Spleen (tissue), 7 donors: ENCODE measurements around the gene COL9A1.

Experiments used
- POLR2A ChIP-seq, 3 donors: fragments of 450-650 bp; IDR thresholded peaks; one replicate each; pipeline ENCODE4 v1.5.1; 2017; ENCODE audit warnings: antibody characterized with exemption in 3 of 3, mild to moderate bottlenecking in 1 of 3
- POLR2AphosphoS5 ChIP-seq, 3 donors: sonication (generic); formaldehyde crosslinking; IDR thresholded peaks; one replicate each; pipeline ENCODE4 v1.5.1; 2017; ENCODE audit warnings: antibody characterized with exemption in 3 of 3
- TF ChIP-seq, protein P1 (sequence below), 11 experiments: fragments of 200-600 bp in 7 of 11; fragments of 450-650 bp in 4 of 11; sonication (generic) in 4 of 11; IDR thresholded peaks in 8 of 11; conservative IDR thresholded peaks in 3 of 11; 1 replicate in 7 of 11; 2 replicates in 4 of 11; pipeline versions ENCODE4 v1.4.0 to v1.8.0; 2016 to 2021; ENCODE audit warnings: antibody characterized with exemption in 11 of 11, inconsistent platforms in 4 of 11, mild to moderate bottlenecking in 1 of 11
- donor health status: DM: no; HTN: no; CAD: no; lungs with moderate emphysema.
- donor health status: DM: no; HTN: no; CAD: no.
- donor health status: DM: no; HTN: no; CAD: no.

GRCh38 chr6:70343313-70343712, 40.4 kb upstream of the COL9A1 start:
- TF ChIP-seq, protein P1, sequence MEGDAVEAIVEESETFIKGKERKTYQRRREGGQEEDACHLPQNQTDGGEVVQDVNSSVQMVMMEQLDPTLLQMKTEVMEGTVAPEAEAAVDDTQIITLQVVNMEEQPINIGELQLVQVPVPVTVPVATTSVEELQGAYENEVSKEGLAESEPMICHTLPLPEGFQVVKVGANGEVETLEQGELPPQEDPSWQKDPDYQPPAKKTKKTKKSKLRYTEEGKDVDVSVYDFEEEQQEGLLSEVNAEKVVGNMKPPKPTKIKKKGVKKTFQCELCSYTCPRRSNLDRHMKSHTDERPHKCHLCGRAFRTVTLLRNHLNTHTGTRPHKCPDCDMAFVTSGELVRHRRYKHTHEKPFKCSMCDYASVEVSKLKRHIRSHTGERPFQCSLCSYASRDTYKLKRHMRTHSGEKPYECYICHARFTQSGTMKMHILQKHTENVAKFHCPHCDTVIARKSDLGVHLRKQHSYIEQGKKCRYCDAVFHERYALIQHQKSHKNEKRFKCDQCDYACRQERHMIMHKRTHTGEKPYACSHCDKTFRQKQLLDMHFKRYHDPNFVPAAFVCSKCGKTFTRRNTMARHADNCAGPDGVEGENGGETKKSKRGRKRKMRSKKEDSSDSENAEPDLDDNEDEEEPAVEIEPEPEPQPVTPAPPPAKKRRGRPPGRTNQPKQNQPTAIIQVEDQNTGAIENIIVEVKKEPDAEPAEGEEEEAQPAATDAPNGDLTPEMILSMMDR (IDR thresholded peaks at IDR 0.05 in 8 of 11, conservative IDR thresholded peaks at IDR 0.05 in 3 of 11): no peak
- TF ChIP-seq POLR2A (IDR thresholded peaks at IDR 0.05) (no peak), POLR2AphosphoS5 (IDR thresholded peaks at IDR 0.05) (no peak)
